M059J (cell line): Measurements from ENCODE around the gene DGKD. TPM values are rescaled to one million over a fixed set of nuclear protein-coding genes. Genes with fewer than 3 reads are reported as not detected.
A peak's percentile ranks its signal among the peaks of the same experiment; 100 is the strongest.
"Not testable (repeated sequence)": the region's sequence is repeated elsewhere in the genome, so short reads cannot be mapped to it uniquely, and the experiment has no call there.

Experiments
- DNase-seq: peaks from one replicate; pipeline ENCODE4 v3.0.0-alpha.2; 2012; ENCODE audit warnings: low read depth
- total RNA-seq: library from RNA; depleted of rRNA; stranded (reverse); fragments of >200 nt; shearing (Covaris generic); gene quantifications from 2 replicates; pipeline ENCODE4 v1.2.3, GENCODE V29; 2014

Gene DGKD
- total RNA-seq, 1 experiment from 2014 or later, result 16.5 TPM

GRCh38 chr2:233361297-233361696 lies 7.0 kb downstream of the DGKD start:
- no peak for DNase-seq

DNA sequence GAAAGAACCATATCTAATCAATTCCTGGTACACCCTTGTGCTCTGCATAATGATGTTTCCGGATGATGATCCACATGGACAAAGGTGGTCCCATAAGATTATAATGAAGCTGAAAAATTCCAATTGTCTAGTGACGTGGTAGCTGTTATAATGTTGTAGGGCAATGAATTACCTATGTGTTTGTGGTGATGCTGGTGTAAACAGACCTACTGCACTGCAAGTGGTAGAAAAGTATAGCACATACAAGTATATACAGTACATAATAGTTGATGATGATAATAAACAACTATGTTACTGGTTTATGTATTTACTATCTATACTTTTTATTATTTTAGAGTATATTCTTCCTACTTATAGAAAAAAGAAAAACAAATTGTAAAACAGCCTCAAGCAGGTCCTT lies 8.4 kb downstream of the DGKD start:
- DNase-seq, result no peak

DNA sequence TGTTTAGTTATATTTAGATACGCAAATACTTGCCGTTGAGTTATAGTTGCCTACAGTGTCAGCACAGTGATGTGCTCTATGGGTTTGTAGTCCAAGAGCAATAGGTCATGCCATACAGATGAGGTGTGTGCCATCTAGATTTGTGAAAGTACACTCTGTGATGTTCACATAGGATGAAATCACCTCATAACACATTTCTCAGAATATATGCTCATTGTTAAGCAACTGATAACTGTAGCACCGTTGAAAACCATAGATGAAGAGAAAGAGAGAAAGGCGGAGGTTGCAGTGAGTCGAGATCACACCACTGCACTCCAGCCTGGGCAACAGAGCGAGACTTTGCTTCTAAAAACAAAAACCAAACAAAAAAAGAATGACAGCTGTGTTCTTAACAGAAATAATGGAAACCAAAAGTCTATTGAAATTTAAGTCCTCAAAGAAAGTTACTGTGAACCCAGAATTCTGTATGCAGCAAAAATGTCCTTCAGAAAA lies 9.5 kb downstream of the DGKD start:
- DNase-seq, result no peak

DNA sequence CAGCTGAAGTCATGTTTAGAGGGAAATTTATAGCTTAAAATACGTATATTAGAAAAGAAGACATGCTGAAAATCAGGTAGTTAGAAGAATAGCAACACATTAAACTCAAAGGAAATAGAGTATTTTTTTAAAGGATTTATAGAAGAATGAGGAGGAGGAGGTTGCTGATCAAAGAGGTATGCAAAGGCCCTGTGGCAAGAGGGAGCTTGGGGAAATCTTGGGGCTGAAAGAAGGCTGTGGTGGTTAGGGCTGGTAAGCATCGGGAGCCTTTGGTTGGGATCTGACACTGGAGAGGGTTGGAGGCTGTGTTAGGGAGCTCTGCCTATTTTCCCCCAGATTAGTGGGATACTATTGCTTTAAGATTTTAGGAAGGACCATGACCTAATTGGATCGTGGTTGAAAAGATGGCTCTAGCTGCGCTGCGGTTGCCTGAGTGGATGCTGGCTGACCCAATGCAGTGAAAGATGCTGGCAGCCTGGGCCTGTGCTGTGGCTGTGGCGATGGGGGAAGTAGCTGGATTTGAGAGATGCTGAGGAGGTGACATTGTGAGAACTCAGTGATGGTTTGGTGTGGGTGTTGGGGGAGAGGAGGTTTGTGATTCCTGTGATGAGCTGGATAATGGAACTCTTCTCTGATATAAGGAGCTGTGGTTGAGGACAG lies 11.7 kb downstream of the DGKD start:
- no peak for DNase-seq

GRCh38 chr2:233367586-233367985 lies 13.3 kb downstream of the DGKD start:
- no peak for DNase-seq

- DNase-seq, result no peak
Measured at GRCh38 chr2:233368756-233369155, 14.5 kb downstream of the DGKD start.

GRCh38 chr2:233369462-233369861 lies 15.2 kb downstream of the DGKD start:
- no peak for DNase-seq

- DNase-seq, result no peak
Measured at GRCh38 chr2:233369897-233370685, 15.8 kb downstream of the DGKD start.

DNA sequence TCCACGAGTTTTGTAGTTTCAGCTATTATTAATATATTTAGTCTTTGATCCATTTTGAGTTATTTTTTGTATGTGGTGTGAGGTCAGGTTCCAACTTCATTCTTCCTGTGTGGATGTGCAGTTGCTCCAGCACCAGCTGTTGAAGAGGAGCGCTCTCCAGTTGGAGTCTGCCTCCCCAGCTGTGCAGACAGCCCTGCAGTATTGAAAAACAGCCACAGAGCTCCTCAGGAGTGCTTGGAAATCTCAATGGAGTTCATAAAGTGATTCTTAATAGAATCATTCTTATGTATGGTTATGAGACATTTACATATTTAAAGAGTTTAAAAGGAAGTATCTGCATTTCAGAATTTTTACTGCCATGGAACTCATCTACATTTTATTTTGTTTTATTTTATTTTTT lies 17.3 kb downstream of the DGKD start:
- DNase-seq, result no peak

GRCh38 chr2:233372855-233373254 lies 18.6 kb downstream of the DGKD start:
- DNase-seq, result no peak

GRCh38 chr2:233373316-233373715 lies 19.0 kb downstream of the DGKD start:
- DNase-seq, result no peak

- DNase-seq, result not testable (repeated sequence)
Measured at GRCh38 chr2:233374776-233375175, 20.5 kb downstream of the DGKD start.

DNA sequence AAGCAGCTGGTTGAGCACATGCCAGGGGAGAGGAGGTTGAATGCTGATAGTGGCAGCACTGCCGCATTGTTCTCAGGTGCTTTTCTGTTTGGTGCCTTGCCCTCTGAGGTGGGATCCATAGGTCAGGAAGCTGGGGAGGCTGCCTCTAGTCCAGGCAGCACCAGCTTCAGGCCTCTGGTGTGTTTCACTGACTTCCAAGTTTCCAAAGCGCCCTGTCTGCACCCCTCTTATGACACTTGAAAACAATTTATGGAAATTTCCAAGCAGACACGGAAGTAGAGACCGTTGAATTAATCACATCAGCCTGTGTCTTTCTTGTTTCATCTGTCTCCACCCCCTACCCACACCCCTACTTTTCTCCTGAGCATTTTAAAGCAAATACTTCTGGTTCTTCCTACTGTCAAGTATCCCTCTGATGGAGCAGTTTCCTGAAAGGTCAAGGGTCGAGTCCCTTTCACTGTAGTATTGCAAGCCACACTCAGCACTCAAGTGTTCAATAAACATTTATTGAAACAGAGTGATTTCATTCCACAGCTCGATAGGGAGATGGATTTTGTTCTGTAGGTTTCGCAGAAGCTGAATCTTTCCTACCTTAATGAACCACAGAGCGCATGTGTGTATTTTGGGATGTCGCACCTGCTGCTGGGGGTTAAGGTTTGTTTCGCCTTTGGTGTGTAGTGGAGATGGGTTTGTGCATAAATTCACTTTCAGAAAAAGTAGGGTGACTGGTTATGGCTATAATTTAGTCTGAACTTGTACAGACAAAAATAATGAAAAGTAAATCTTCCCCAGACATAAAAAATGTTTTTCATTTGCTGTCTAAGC lies 21.4 kb downstream of the DGKD start:
- no peak for DNase-seq

GRCh38 chr2:233379034-233379433 lies 24.7 kb downstream of the DGKD start:
- DNase-seq, result no peak

GRCh38 chr2:233379441-233379840 lies 25.1 kb downstream of the DGKD start:
- DNase-seq, result no peak

DNA sequence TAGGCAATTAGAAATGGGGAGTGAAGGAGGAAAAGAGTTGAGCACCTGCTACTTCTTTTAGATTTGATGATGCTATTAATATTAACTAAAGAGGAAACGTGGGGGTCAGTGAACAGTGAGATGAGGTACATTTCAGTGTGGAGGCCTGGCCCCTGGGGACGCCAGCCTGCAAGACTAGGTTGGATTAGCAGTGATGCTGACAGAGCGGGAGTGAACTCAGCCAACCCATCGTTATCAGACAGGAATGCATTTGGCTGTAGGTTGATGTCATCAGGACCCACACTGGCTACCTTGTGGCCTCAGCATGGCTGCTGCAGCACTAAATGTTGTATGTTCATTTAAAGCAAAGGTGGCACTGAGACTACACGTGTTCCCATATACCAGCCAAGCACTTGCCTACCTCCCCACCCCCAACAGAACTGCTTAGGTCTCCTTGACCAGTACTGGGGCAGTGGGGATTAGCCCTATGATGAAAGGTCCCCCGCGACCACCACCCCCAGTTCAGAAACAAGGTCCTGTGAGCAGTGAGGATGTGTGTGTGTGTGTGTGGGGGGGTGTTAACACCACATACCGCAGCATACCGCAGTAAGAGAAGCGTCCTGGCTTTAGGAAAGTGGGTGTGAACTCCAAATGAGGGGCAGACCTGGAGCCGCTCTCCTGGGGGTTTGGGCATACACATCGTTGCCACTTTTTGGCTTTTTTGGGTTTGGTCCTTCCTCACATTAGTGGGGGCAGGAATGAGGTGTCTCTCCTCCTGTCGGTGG lies 26.0 kb downstream of the DGKD start:
- DNase-seq, result no peak

- DNase-seq, result no peak
Measured at GRCh38 chr2:233380995-233381637, 26.8 kb downstream of the DGKD start.

DNA sequence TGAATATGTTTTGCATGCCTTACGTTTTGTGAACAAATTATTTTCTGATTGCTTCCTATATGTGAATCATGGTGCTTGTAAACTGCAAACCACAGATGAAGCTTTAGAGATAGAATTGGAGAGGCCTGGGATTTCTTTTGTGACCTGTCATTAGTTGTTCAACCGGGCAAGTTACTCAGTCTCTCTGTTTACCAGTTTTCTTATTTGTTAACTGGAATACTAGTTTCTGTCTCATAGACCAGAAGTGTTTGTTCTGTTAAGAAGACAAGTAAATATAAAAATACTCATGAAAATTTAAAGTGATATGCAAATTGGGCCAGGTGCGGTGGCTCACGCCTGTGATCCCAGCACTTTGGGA lies 27.3 kb downstream of the DGKD start:
- peak; percentile 33 for DNase-seq

DNA sequence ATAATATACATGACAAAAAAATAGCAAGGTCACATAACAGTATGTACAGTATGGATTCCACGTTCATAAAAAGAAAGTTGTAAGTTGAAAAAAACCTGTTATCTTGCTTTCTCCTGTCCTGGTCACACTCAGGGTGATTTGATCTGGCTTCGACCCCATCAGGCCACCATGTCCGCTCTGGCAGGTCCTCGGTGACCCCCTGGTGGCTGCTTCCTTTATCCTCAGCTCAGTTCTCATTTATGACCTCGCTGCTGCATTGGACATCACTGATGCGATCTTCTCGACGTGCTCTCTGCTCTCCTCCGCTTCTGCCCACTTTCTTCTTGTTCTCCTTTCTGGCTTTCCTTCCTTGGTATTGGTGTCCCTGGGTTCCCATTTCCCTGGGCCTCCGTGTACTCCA lies 29.7 kb downstream of the DGKD start:
- no peak for DNase-seq

- DNase-seq, result no peak
Measured at GRCh38 chr2:233384811-233385488, 30.7 kb downstream of the DGKD start.
